Urothelium cell line (cell line): ENCODE results near the gene C16orf90.
"Not testable (repeated sequence)": the region's sequence is repeated elsewhere in the genome, so short reads cannot be mapped to it uniquely, and the experiment has no call there.

Experiments
- DNase-seq: peaks from one replicate; pipeline ENCODE4 v3.0.0; 2011; ENCODE audit warnings: low spot score, mixed read lengths
- FAIRE-seq: peaks from 2 replicates; lab custom pipeline; 2011; peaks lifted over from hg19 to GRCh38; lab: Jason Lieb, UNC

The C16orf90 gene

GRCh38 chr16:3513892-3514583, 18.7 kb upstream of the C16orf90 start:
- no peak for FAIRE-seq
- no peak for DNase-seq

GRCh38 chr16:3511286-3512180, 16.2 kb upstream of the C16orf90 start:
- DNase-seq (no peak), FAIRE-seq (no peak)

- FAIRE-seq (no peak), DNase-seq (no peak)
Observed at GRCh38 chr16:3510416-3510815, 15.1 kb upstream of the C16orf90 start.

- no peak for DNase-seq
- FAIRE-seq, result no peak
Observed at GRCh38 chr16:3509470-3509928, 14.2 kb upstream of the C16orf90 start.

GRCh38 chr16:3508736-3509135, 13.4 kb upstream of the C16orf90 start:
- DNase-seq, result no peak
- FAIRE-seq, result no peak

GRCh38 chr16:3503523-3503922, 8.2 kb upstream of the C16orf90 start:
- FAIRE-seq (no peak), DNase-seq (no peak)

- no peak for DNase-seq
- no peak for FAIRE-seq
Observed at GRCh38 chr16:3501783-3502400, 6.6 kb upstream of the C16orf90 start.

- FAIRE-seq, DNase-seq: not testable (repeated sequence)
Observed at GRCh38 chr16:3501412-3501761, 6.1 kb upstream of the C16orf90 start.

- DNase-seq, result no peak
- no peak for FAIRE-seq
Observed at GRCh38 chr16:3498988-3499387, 3.7 kb upstream of the C16orf90 start.

GRCh38 chr16:3497771-3498170, 2.5 kb upstream of the C16orf90 start:
- DNase-seq (no peak), FAIRE-seq (no peak)

GRCh38 chr16:3496386-3496785, 1.1 kb upstream of the C16orf90 start:
- FAIRE-seq, result no peak

GRCh38 chr16:3494386-3494973, 809 bp downstream of the C16orf90 start:
- FAIRE-seq, result no peak
- no peak for DNase-seq

More at GRCh38 chr16:3496386-3496785, 1.1 kb upstream of the C16orf90 start:
- DNase-seq, result no peak

GRCh38 chr16:3492356-3492755, 2.9 kb downstream of the C16orf90 start:
- DNase-seq, result no peak
- no peak for FAIRE-seq

GRCh38 chr16:3490911-3491629, 4.2 kb downstream of the C16orf90 start:
- DNase-seq, result no peak

GRCh38 chr16:3488801-3489200, 6.5 kb downstream of the C16orf90 start:
- no peak for FAIRE-seq

More at GRCh38 chr16:3490911-3491629, 4.2 kb downstream of the C16orf90 start:
- FAIRE-seq, result no peak

GRCh38 chr16:3487521-3488410, 7.5 kb downstream of the C16orf90 start:
- FAIRE-seq, result no peak

More at GRCh38 chr16:3488801-3489200, 6.5 kb downstream of the C16orf90 start:
- DNase-seq, result no peak

GRCh38 chr16:3486506-3487215, 8.6 kb downstream of the C16orf90 start:
- DNase-seq (no peak), FAIRE-seq (no peak)

More at GRCh38 chr16:3487521-3488410, 7.5 kb downstream of the C16orf90 start:
- no peak for DNase-seq

GRCh38 chr16:3485821-3486505, 9.3 kb downstream of the C16orf90 start:
- FAIRE-seq, result no peak
- DNase-seq, result no peak
